ENCODE results near the gene KLHL20. TPM values are rescaled to one million over a fixed set of nuclear protein-coding genes. Genes with fewer than 3 reads are reported as not detected.
"Not testable (repeated sequence)": the region's sequence is repeated elsewhere in the genome, so short reads cannot be mapped to it uniquely, and the experiment has no call there.

Gene KLHL20
- total and polyA plus RNA-seq, 5 donors from 2014 or later = 19.0 to 30.6 (median 24.2) TPM

GRCh38 chr1:173813654-173814053 lies 98.9 kb downstream of the KLHL20 start:
- H3K4me3 Mint-ChIP-seq = not testable (repeated sequence)

GRCh38 chr1:173818459-173818858 lies 103.7 kb downstream of the KLHL20 start:
- H3K4me1 ChIP-seq (ENCODE audit: control insufficient read depth, insufficient read depth, low read length, poor library complexity, severe bottlenecking) = peaks cover 8% of the 10 kb centered on the region
- peak overlapping the region in 1 of 4 donors; percentile 3 for H3K4me3 Mint-ChIP-seq
- H3K9me3 Mint-ChIP-seq = peaks cover 0 to 3% (median 0%) of the 10 kb centered on the region in 7 donors
- H3K36me3 Mint-ChIP-seq = peaks cover 16% of the 10 kb centered on the region
- H3K27me3 ChIP-seq (ENCODE audit: control insufficient read depth, insufficient read depth, low read length) = no peaks in the 10 kb centered on the region
- H3K27ac Mint-ChIP-seq = peak overlapping the region in 1 of 3 donors; percentile 1
- H3K27ac ChIP-seq (ENCODE audit: insufficient read depth, low read length, poor library complexity, severe bottlenecking) = no peak overlapping the region
- no peak overlapping the region for H3K4me3 ChIP-seq (ENCODE audit: low read depth, low read length)
- H3K27me3 Mint-ChIP-seq = no peaks in the 10 kb centered on the region
- H3K36me3 ChIP-seq (ENCODE audit: control insufficient read depth, insufficient read depth, low read length) = no peaks in the 10 kb centered on the region
- H3K9me3 ChIP-seq (ENCODE audit: control insufficient read depth in 2 of 2, low read length in 2 of 2) = no peaks in the 10 kb centered on the region
- DNase-seq = no peak
- H3K4me1 Mint-ChIP-seq = peaks cover 21 to 64% (median 46%) of the 10 kb centered on the region in 4 donors
- no peak for ATAC-seq (ENCODE audit: low read depth in 2 of 2)

More at GRCh38 chr1:173813654-173814053, 98.9 kb downstream of the KLHL20 start:
- H3K27me3 ChIP-seq (ENCODE audit: control insufficient read depth, insufficient read depth, low read length); H3K4me3 ChIP-seq (ENCODE audit: low read depth, low read length); H3K27ac ChIP-seq (ENCODE audit: insufficient read depth, low read length, poor library complexity, severe bottlenecking); H3K9me3 ChIP-seq (ENCODE audit: control insufficient read depth in 2 of 2, low read length in 2 of 2); H3K36me3 ChIP-seq (ENCODE audit: control insufficient read depth, insufficient read depth, low read length); H3K27ac Mint-ChIP-seq; H3K4me1 ChIP-seq (ENCODE audit: control insufficient read depth, insufficient read depth, low read length, poor library complexity, severe bottlenecking); DNase-seq; H3K9me3 Mint-ChIP-seq; ATAC-seq (ENCODE audit: low read depth in 2 of 2); H3K27me3 Mint-ChIP-seq: not testable (repeated sequence)
- H3K4me1 Mint-ChIP-seq = peaks cover 15 to 57% (median 37%) of the 10 kb centered on the region in 4 donors
- peaks cover 26% of the 10 kb centered on the region for H3K36me3 Mint-ChIP-seq

GRCh38 chr1:173821680-173822079 lies 106.9 kb downstream of the KLHL20 start:
- Histone ChIP-seq H3K27me3 (ENCODE audit: control insufficient read depth, insufficient read depth, low read length) (no peaks in the 10 kb centered on the region), H3K4me1 (ENCODE audit: control insufficient read depth, insufficient read depth, low read length, poor library complexity, severe bottlenecking) (peaks cover 22% of the 10 kb centered on the region), H3K36me3 (ENCODE audit: control insufficient read depth, insufficient read depth, low read length) (no peaks in the 10 kb centered on the region), H3K4me3 (ENCODE audit: low read depth, low read length) (no peak overlapping the region), H3K9me3 (ENCODE audit: control insufficient read depth in 2 of 2, low read length in 2 of 2) (no peaks in the 10 kb centered on the region), H3K27ac (ENCODE audit: insufficient read depth, low read length, poor library complexity, severe bottlenecking) (no peak overlapping the region)
- H3K27ac Mint-ChIP-seq = peak overlapping the region in 2 of 3 donors; percentile 1 to 4
- H3K4me1 Mint-ChIP-seq = peaks cover 30 to 62% (median 39%) of the 10 kb centered on the region in 4 donors
- ATAC-seq (ENCODE audit: low read depth in 2 of 2) (no peak), DNase-seq (no peak)
- H3K9me3 Mint-ChIP-seq = peaks cover 0 to 2% (median 0%) of the 10 kb centered on the region in 7 donors
- H3K27me3 Mint-ChIP-seq = no peaks in the 10 kb centered on the region
- peak overlapping the region in 3 of 4 donors; percentile 5 to 56 (median 39) for H3K4me3 Mint-ChIP-seq
- H3K36me3 Mint-ChIP-seq = peaks cover 12% of the 10 kb centered on the region

- Mint-ChIP-seq H3K4me1 (peaks cover 32 to 70% (median 47%) of the 10 kb centered on the region in 4 donors), H3K27ac (peak overlapping the region; percentile 95 to 98 (median 97)), H3K36me3 (peaks cover 9% of the 10 kb centered on the region), H3K27me3 (no peaks in the 10 kb centered on the region), H3K9me3 (peaks cover 0 to 2% (median 0%) of the 10 kb centered on the region in 7 donors), H3K4me3 (peak overlapping the region; percentile 93 to 96 (median 94))
- H3K27me3 ChIP-seq (ENCODE audit: control insufficient read depth, insufficient read depth, low read length) = no peaks in the 10 kb centered on the region
- DNase-seq = no peak
- ATAC-seq (ENCODE audit: low read depth in 2 of 2) = peak; percentile 6
- peak overlapping the region; percentile 99 for H3K4me3 ChIP-seq (ENCODE audit: low read depth, low read length)
- H3K4me1 ChIP-seq (ENCODE audit: control insufficient read depth, insufficient read depth, low read length, poor library complexity, severe bottlenecking) = peaks cover 29% of the 10 kb centered on the region
- H3K27ac ChIP-seq (ENCODE audit: insufficient read depth, low read length, poor library complexity, severe bottlenecking) = peak overlapping the region; percentile 93
- peaks cover 3% of the 10 kb centered on the region for H3K36me3 ChIP-seq (ENCODE audit: control insufficient read depth, insufficient read depth, low read length)
- no peaks in the 10 kb centered on the region for H3K9me3 ChIP-seq (ENCODE audit: control insufficient read depth in 2 of 2, low read length in 2 of 2)
These were observed 109.1 kb downstream of the KLHL20 start for GRCh38 chr1:173823781-173824314.

GRCh38 chr1:173824315-173825081 lies 109.7 kb downstream of the KLHL20 start, which contains the start of the genes CENPL and DARS2:
Gene CENPL, minus strand, starts transcription at chr1:173824883. Its CDS starts 13,584 bp downstream, at chr1:173811299.
Gene DARS2, plus strand, starts transcription at chr1:173824673. Its CDS starts 557 bp downstream, at chr1:173825230.
- Mint-ChIP-seq H3K4me1 (peaks cover 35 to 73% (median 48%) of the 10 kb centered on the region in 4 donors), H3K36me3 (peaks cover 9% of the 10 kb centered on the region), H3K9me3 (peaks cover 0 to 2% (median 0%) of the 10 kb centered on the region in 7 donors), H3K4me3 (peak within 1 kb of the TSS; percentile 93 to 96 (median 94)), H3K27ac (peak within 1 kb of the TSS; percentile 95 to 98 (median 97)), H3K27me3 (no peaks in the 10 kb centered on the region)
- Histone ChIP-seq H3K4me3 (ENCODE audit: low read depth, low read length) (peak within 1 kb of the TSS; percentile 99), H3K9me3 (ENCODE audit: control insufficient read depth in 2 of 2, low read length in 2 of 2) (no peaks in the 10 kb centered on the region), H3K4me1 (ENCODE audit: control insufficient read depth, insufficient read depth, low read length, poor library complexity, severe bottlenecking) (peaks cover 29% of the 10 kb centered on the region), H3K27me3 (ENCODE audit: control insufficient read depth, insufficient read depth, low read length) (no peaks in the 10 kb centered on the region), H3K36me3 (ENCODE audit: control insufficient read depth, insufficient read depth, low read length) (peaks cover 3% of the 10 kb centered on the region), H3K27ac (ENCODE audit: insufficient read depth, low read length, poor library complexity, severe bottlenecking) (peak within 1 kb of the TSS; percentile 93)
- ATAC-seq (ENCODE audit: low read depth in 2 of 2) (peak; percentile 90 to 92), DNase-seq (peak; percentile 88 to 98 (median 93))

GRCh38 chr1:173827611-173828010 lies 112.8 kb downstream of the KLHL20 start:
- H3K27me3 ChIP-seq (ENCODE audit: control insufficient read depth, insufficient read depth, low read length) = no peaks in the 10 kb centered on the region
- no peaks in the 10 kb centered on the region for H3K27me3 Mint-ChIP-seq
- ATAC-seq (ENCODE audit: low read depth in 2 of 2) (no peak), DNase-seq (no peak)
- no peak overlapping the region for H3K27ac Mint-ChIP-seq
- H3K36me3 Mint-ChIP-seq = peaks cover 8% of the 10 kb centered on the region
- no peak overlapping the region for H3K27ac ChIP-seq (ENCODE audit: insufficient read depth, low read length, poor library complexity, severe bottlenecking)
- peaks cover 21% of the 10 kb centered on the region for H3K36me3 ChIP-seq (ENCODE audit: control insufficient read depth, insufficient read depth, low read length)
- H3K9me3 ChIP-seq (ENCODE audit: control insufficient read depth in 2 of 2, low read length in 2 of 2) = no peaks in the 10 kb centered on the region
- peaks cover 29% of the 10 kb centered on the region for H3K4me1 ChIP-seq (ENCODE audit: control insufficient read depth, insufficient read depth, low read length, poor library complexity, severe bottlenecking)
- H3K4me3 ChIP-seq (ENCODE audit: low read depth, low read length) = no peak overlapping the region
- H3K9me3 Mint-ChIP-seq = peaks cover 0 to 2% (median 0%) of the 10 kb centered on the region in 7 donors
- H3K4me1 Mint-ChIP-seq = peaks cover 24 to 50% (median 34%) of the 10 kb centered on the region in 4 donors
- peak overlapping the region in 2 of 4 donors; percentile 7 to 13 for H3K4me3 Mint-ChIP-seq

GRCh38 chr1:173832748-173833147 lies 118.0 kb downstream of the KLHL20 start:
- Histone ChIP-seq H3K27me3 (ENCODE audit: control insufficient read depth, insufficient read depth, low read length) (no peaks in the 10 kb centered on the region), H3K27ac (ENCODE audit: insufficient read depth, low read length, poor library complexity, severe bottlenecking) (no peak overlapping the region), H3K4me3 (ENCODE audit: low read depth, low read length) (no peak overlapping the region), H3K4me1 (ENCODE audit: control insufficient read depth, insufficient read depth, low read length, poor library complexity, severe bottlenecking) (peaks cover 5% of the 10 kb centered on the region), H3K36me3 (ENCODE audit: control insufficient read depth, insufficient read depth, low read length) (peaks cover 59% of the 10 kb centered on the region), H3K9me3 (ENCODE audit: control insufficient read depth in 2 of 2, low read length in 2 of 2) (no peaks in the 10 kb centered on the region)
- Mint-ChIP-seq H3K9me3 (no peaks in the 10 kb centered on the region), H3K27me3 (no peaks in the 10 kb centered on the region), H3K27ac (no peak overlapping the region), H3K4me1 (peaks cover 0 to 16% (median 8%) of the 10 kb centered on the region in 4 donors), H3K4me3 (no peak overlapping the region), H3K36me3 (peaks cover 23% of the 10 kb centered on the region)
- no peak for ATAC-seq (ENCODE audit: low read depth in 2 of 2)
- no peak for DNase-seq
